H9 (cell line): ENCODE results near the gene NRG2. TPM values are rescaled to one million over a fixed set of nuclear protein-coding genes. Genes with fewer than 3 reads are reported as not detected.
A peak's percentile ranks its signal among the peaks of the same experiment; 100 is the strongest.

Experiments
- DNase-seq: peaks from one replicate; pipeline ENCODE4 v3.0.0-alpha.2; 2017
- H2AFZ ChIP-seq: one replicate; pipeline ENCODE4 v1.6.1; 2013; ENCODE audit warnings: mild to moderate bottlenecking, low read length, control low read depth, moderate library complexity
- H2AK5ac ChIP-seq: 2 replicates; pipeline ENCODE4 v1.6.1; 2013; ENCODE audit warnings: low read length, control low read depth, mixed read lengths; ENCODE audit not compliant: insufficient read length
- H2BK120ac ChIP-seq: one replicate; pipeline ENCODE4 v1.6.1; 2013; ENCODE audit warnings: low read depth, mild to moderate bottlenecking, low read length, control low read depth, inconsistent platforms; ENCODE audit not compliant: poor library complexity, severe bottlenecking
- H2BK12ac ChIP-seq: 2 replicates; pipeline ENCODE4 v1.6.1; 2013; ENCODE audit warnings: low read length, control low read depth, mixed read lengths, low read depth; ENCODE audit not compliant: insufficient read length
- H2BK15ac ChIP-seq: 2 replicates; pipeline ENCODE4 v1.6.1; 2013; ENCODE audit warnings: low read depth, low read length, control low read depth
- H2BK20ac ChIP-seq: one replicate; pipeline ENCODE4 v1.6.1; 2013; ENCODE audit warnings: low read depth, mild to moderate bottlenecking, low read length, control low read depth, inconsistent platforms; ENCODE audit not compliant: poor library complexity, severe bottlenecking
- H2BK5ac ChIP-seq: 2 replicates; pipeline ENCODE4 v1.6.1; 2013; ENCODE audit warnings: low read length, control low read depth, mixed read lengths; ENCODE audit not compliant: insufficient read length
- H3K14ac ChIP-seq: 2 replicates; pipeline ENCODE4 v1.6.1; 2013; ENCODE audit warnings: low read length, control low read depth; ENCODE audit not compliant: insufficient read depth
- H3K18ac ChIP-seq: 2 replicates; pipeline ENCODE4 v1.6.1; 2013; ENCODE audit warnings: low read depth, mild to moderate bottlenecking, mixed read lengths, low read length, control low read depth; ENCODE audit not compliant: insufficient read length
- H3K23ac ChIP-seq: 2 replicates; pipeline ENCODE4 v1.6.1; 2013; ENCODE audit warnings: low read length, control low read depth, mixed read lengths, low read depth; ENCODE audit not compliant: insufficient read length
- H3K23me2 ChIP-seq: 2 replicates; pipeline ENCODE4 v1.6.1; 2013; ENCODE audit warnings: low read depth, mild to moderate bottlenecking, mixed read lengths, low read length, control low read depth; ENCODE audit not compliant: insufficient read length, poor library complexity, severe bottlenecking
- H3K27ac ChIP-seq: 2 replicates; pipeline ENCODE4 v1.5.1; 2013; ENCODE audit warnings: low read length, control low read depth, mixed read lengths, low read depth; ENCODE audit not compliant: insufficient read length
- H3K27me3 ChIP-seq: 2 replicates; pipeline ENCODE4 v1.6.1; 2013; ENCODE audit warnings: low read length, control low read depth, inconsistent platforms; ENCODE audit not compliant: insufficient read depth
- H3K4ac ChIP-seq: 2 replicates; pipeline ENCODE4 v1.6.1; 2013; ENCODE audit warnings: low read depth, mild to moderate bottlenecking, control low read depth, inconsistent platforms, low read length, moderate library complexity
- H3K4me1 ChIP-seq: 2 replicates; pipeline ENCODE4 v1.6.1; 2013; ENCODE audit warnings: low read length, control low read depth, inconsistent platforms; ENCODE audit not compliant: insufficient read depth
- H3K4me2 ChIP-seq: 2 replicates; pipeline ENCODE4 v1.6.1; 2013; ENCODE audit warnings: low read length, control low read depth, mixed read lengths; ENCODE audit not compliant: insufficient read length, insufficient read depth
- H3K56ac ChIP-seq: 2 replicates; pipeline ENCODE4 v1.6.1; 2013; ENCODE audit warnings: low read depth, mild to moderate bottlenecking, mixed read lengths, low read length, control low read depth; ENCODE audit not compliant: insufficient read length
- H3K79me1 ChIP-seq: 2 replicates; pipeline ENCODE4 v1.6.1; 2013; ENCODE audit warnings: low read depth, mild to moderate bottlenecking, moderate library complexity, low read length, control low read depth, inconsistent platforms; ENCODE audit not compliant: insufficient read depth, poor library complexity, severe bottlenecking
- H3K79me2 ChIP-seq: 2 replicates; pipeline ENCODE4 v1.6.1; 2013; ENCODE audit warnings: low read length, control low read depth, inconsistent platforms; ENCODE audit not compliant: insufficient read depth
- H3K9ac ChIP-seq: 2 replicates; pipeline ENCODE4 v1.6.1; 2013; ENCODE audit warnings: low read length, control low read depth, mixed read lengths; ENCODE audit not compliant: insufficient read length; ENCODE audit errors: extremely low read depth
- H3K9me3 ChIP-seq: one replicate; pipeline ENCODE4 v1.6.1; 2013; ENCODE audit warnings: low read depth, low read length, inconsistent platforms; ENCODE audit not compliant: control insufficient read depth
- H3T11ph ChIP-seq: one replicate; pipeline ENCODE4 v1.6.1; 2013; ENCODE audit warnings: mild to moderate bottlenecking, low read length, control low read depth, inconsistent platforms
- H4K20me1 ChIP-seq: one replicate; pipeline ENCODE4 v1.6.1; 2013; ENCODE audit not compliant: control insufficient read depth, insufficient read length, insufficient read depth
- H4K5ac ChIP-seq: 2 replicates; pipeline ENCODE4 v1.6.1; 2013; ENCODE audit warnings: low read depth, mild to moderate bottlenecking, mixed read lengths, low read length, control low read depth; ENCODE audit not compliant: insufficient read length
- H4K8ac ChIP-seq: replicated peaks from 2 replicates; pipeline ENCODE4 v1.6.1; 2013; ENCODE audit warnings: low read length, control low read depth, mixed read lengths, low read depth; ENCODE audit not compliant: insufficient read length
- H4K91ac ChIP-seq: 2 replicates; pipeline ENCODE4 v1.6.1; 2013; ENCODE audit warnings: low read depth, mild to moderate bottlenecking, moderate library complexity, mixed read lengths, low read length, control low read depth; ENCODE audit not compliant: insufficient read length
- H3K27ac Mint-ChIP-seq, 3 experiments: 2 replicates in 2 of 3; 3 replicates in 1 of 3; pipeline ENCODE4 v1.8.0; 2020 to 2021; ENCODE audit warnings: mixed read lengths in 3 of 3, mild to moderate bottlenecking in 1 of 3, moderate library complexity in 1 of 3
- H3K27me3 Mint-ChIP-seq: 2 replicates; pipeline ENCODE4 v1.8.0; 2021; ENCODE audit warnings: low read depth, mild to moderate bottlenecking, moderate library complexity, mixed read lengths
- H3K36me3 Mint-ChIP-seq, 3 experiments: 2 replicates in 2 of 3; 3 replicates in 1 of 3; pipeline ENCODE4 v1.8.0; 2020 to 2021; ENCODE audit warnings: low read depth in 3 of 3, mixed read lengths in 3 of 3; ENCODE audit not compliant: insufficient read depth in 1 of 3
- H3K4me1 Mint-ChIP-seq, 2 experiments: 2 replicates each; pipeline ENCODE4 v1.8.0; 2020; ENCODE audit warnings: mixed read lengths in 2 of 2
- H3K4me3 Mint-ChIP-seq, 2 experiments: 2 replicates in 1 of 2; 3 replicates in 1 of 2; pipeline ENCODE4 v1.8.0; 2020 to 2021; ENCODE audit warnings: mild to moderate bottlenecking in 2 of 2, mixed read lengths in 2 of 2, moderate library complexity in 1 of 2
- H3K9me3 Mint-ChIP-seq, 2 experiments: 2 replicates in 1 of 2; 3 replicates in 1 of 2; pipeline ENCODE4 v1.8.0; 2020; ENCODE audit warnings: mild to moderate bottlenecking in 2 of 2, mixed read lengths in 2 of 2, moderate library complexity in 1 of 2
- WGBS: extraction: QIAGEN DNeasy Blood & Tissue Kit; methylation state at CpG from one replicate; pipeline ENCODE4 v1.1.7; 2013; ENCODE audit warnings: missing lambda C conversion rate, low lambda C conversion rate, mixed read lengths; ENCODE audit not compliant: insufficient read length; ENCODE audit errors: extremely low coverage; 5-methylcytosine and 5-hydroxymethylcytosine counted together
- total RNA-seq: library from RNA; stranded (reverse); gene quantifications from 2 replicates; pipeline ENCODE4 v1.2.1, GENCODE V29; 2021
- TF ChIP-seq, protein P1 (sequence below): fragments of 200-600 bp; sonication (generic); conservative IDR thresholded peaks from 3 replicates; pipeline ENCODE4 v1.8.0; 2021; ENCODE audit warnings: antibody characterized with exemption, mild to moderate bottlenecking

The NRG2 gene
- total RNA-seq, 1 experiment from 2014 or later, result not detected

DNA sequence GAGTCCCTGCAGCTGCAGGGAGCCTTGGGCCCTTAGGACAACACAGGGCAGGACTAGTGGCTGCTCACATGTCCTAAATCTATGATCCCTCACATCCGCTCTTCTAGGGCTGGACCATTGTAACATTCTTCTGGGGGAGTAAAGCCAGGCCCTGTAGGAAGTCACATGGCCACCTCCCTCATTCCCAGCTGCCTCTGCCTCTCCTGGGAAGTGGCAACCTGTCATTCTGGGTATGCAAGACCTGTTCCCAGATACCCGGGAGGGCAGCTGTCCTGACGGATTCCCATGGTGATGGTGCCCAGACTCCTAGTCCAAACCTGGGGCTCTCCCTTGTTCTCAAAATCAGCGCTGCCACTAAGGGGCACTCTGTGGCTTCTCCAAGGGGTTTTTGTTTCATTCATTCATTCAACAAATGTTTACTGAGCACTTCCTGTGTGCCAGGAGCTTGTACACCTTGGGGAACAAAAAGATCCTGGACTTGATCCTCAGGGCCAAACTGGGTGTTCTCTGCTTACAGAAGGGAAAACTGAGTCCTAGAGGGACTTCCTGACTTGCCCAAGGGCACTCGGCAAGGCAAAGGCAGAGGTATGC is 161.9 kb downstream of the NRG2 start:
- no peak overlapping the region for H2BK5ac ChIP-seq
- H4K20me1 ChIP-seq, result peaks cover 3% of the 10 kb centered on the region
- no peak overlapping the region for H4K5ac ChIP-seq
- no peak overlapping the region for H2BK20ac ChIP-seq
- H2BK12ac ChIP-seq, result no peak overlapping the region
- no CpG with 5 or more reads among the region's 5 CpGs for WGBS
- H3K27ac ChIP-seq, result no peak overlapping the region
- no peak overlapping the region for H3T11ph ChIP-seq
- TF ChIP-seq, protein P1, sequence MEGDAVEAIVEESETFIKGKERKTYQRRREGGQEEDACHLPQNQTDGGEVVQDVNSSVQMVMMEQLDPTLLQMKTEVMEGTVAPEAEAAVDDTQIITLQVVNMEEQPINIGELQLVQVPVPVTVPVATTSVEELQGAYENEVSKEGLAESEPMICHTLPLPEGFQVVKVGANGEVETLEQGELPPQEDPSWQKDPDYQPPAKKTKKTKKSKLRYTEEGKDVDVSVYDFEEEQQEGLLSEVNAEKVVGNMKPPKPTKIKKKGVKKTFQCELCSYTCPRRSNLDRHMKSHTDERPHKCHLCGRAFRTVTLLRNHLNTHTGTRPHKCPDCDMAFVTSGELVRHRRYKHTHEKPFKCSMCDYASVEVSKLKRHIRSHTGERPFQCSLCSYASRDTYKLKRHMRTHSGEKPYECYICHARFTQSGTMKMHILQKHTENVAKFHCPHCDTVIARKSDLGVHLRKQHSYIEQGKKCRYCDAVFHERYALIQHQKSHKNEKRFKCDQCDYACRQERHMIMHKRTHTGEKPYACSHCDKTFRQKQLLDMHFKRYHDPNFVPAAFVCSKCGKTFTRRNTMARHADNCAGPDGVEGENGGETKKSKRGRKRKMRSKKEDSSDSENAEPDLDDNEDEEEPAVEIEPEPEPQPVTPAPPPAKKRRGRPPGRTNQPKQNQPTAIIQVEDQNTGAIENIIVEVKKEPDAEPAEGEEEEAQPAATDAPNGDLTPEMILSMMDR, result 0 out of 3 replicates have a peak, but pooled peaks have one; percentile 19
- H3K4me3 Mint-ChIP-seq, result no peak overlapping the region
- no peak overlapping the region for H3K4ac ChIP-seq
- no peaks in the 10 kb centered on the region for H3K27me3 ChIP-seq
- no peak overlapping the region for H2BK15ac ChIP-seq
- no peak overlapping the region for H3K23ac ChIP-seq
- no peak overlapping the region for H3K9ac ChIP-seq
- H3K79me1 ChIP-seq, result no peaks in the 10 kb centered on the region
- H3K4me1 ChIP-seq, result no peaks in the 10 kb centered on the region
- DNase-seq, result no peak
- no peaks in the 10 kb centered on the region for H3K9me3 ChIP-seq
- H3K4me2 ChIP-seq, result no peak overlapping the region
- H3K23me2 ChIP-seq, result no peaks in the 10 kb centered on the region
- H2AK5ac ChIP-seq, result no peak overlapping the region
- H3K56ac ChIP-seq, result no peak overlapping the region
- no peaks in the 10 kb centered on the region; a peak in 1 of 7 replicates for H3K36me3 Mint-ChIP-seq
- peaks cover 4 to 16% of the 10 kb centered on the region in 2 experiments; a peak in 1 of 4 replicates for H3K4me1 Mint-ChIP-seq
- H3K18ac ChIP-seq, result no peak overlapping the region
- no peak overlapping the region; a peak in 1 of 7 replicates for H3K27ac Mint-ChIP-seq
- no peaks in the 10 kb centered on the region for H3K79me2 ChIP-seq
- no peak overlapping the region for H2AFZ ChIP-seq
- H4K8ac ChIP-seq, result no peak overlapping the region
- H4K91ac ChIP-seq, result no peak overlapping the region
- peaks cover 0 to under 1% of the 10 kb centered on the region in 2 experiments; a peak in 1 of 5 replicates for H3K9me3 Mint-ChIP-seq
- no peak overlapping the region for H3K14ac ChIP-seq
- peaks cover 15% of the 10 kb centered on the region for H3K27me3 Mint-ChIP-seq
- no peak overlapping the region for H2BK120ac ChIP-seq
